GM18951 (cell line): ENCODE results near the gene MMRN2.

Experiments used
- POLR2A ChIP-seq: IDR thresholded peaks from 4 replicates; pipeline ENCODE4 v1.6.1; 2011; ENCODE audit warnings: mild to moderate bottlenecking; ENCODE audit not compliant: insufficient read length, insufficient read depth; ENCODE audit errors: extremely low read depth
- in situ Hi-C: fragments of 300-500 bp; cut with MboI; formaldehyde crosslinking; loops from one replicate; pipeline ENCODE4 v1.12.0; 2022; ENCODE audit warnings: low sequenced_read_pairs, mixed read lengths, inconsistent platforms; ENCODE audit not compliant: unreplicated experiment

MMRN2 gene

DNA sequence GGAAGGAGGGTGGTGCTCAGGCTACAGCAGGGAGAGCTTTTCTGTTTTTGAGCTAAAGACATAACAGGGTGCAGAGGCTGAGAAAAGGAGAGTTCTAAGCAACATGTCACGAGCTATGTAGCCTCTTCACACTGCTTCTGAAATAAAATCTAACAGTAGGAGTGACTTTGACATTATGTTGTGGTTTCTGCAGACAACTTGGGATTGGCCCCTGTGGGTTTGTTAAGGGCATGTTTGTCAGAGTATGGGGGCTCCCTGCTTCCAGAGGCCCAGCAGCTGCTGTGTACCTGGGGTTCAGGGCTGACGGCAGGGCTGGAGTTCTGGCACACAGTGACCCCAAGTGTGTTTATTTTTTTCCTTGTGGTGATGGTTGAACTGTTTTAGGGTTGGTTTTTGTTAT lies 24.7 kb downstream of the MMRN2 start:
- in situ Hi-C loops = no loop called here
- TF ChIP-seq POLR2A = no peak

DNA sequence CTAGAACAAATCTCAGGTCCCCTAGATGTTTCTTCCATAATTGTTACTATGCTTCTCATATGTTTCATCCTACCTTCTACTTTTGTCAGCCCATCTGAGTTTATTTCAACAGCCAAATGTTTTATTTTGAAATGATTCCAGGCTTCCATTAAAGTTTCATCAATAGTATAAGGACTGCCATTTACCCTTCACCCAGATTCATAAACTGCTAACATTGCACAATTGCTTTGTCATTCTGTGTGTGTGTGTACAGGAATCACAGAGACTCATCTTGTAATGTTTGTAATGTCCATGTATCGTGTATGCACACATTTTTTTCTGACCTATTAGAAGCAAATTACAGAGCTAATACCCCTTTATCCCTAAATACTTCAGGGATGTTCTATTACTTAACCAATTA lies 25.5 kb downstream of the MMRN2 start:
- no peak for TF ChIP-seq POLR2A
- in situ Hi-C loops = no loop called here

DNA sequence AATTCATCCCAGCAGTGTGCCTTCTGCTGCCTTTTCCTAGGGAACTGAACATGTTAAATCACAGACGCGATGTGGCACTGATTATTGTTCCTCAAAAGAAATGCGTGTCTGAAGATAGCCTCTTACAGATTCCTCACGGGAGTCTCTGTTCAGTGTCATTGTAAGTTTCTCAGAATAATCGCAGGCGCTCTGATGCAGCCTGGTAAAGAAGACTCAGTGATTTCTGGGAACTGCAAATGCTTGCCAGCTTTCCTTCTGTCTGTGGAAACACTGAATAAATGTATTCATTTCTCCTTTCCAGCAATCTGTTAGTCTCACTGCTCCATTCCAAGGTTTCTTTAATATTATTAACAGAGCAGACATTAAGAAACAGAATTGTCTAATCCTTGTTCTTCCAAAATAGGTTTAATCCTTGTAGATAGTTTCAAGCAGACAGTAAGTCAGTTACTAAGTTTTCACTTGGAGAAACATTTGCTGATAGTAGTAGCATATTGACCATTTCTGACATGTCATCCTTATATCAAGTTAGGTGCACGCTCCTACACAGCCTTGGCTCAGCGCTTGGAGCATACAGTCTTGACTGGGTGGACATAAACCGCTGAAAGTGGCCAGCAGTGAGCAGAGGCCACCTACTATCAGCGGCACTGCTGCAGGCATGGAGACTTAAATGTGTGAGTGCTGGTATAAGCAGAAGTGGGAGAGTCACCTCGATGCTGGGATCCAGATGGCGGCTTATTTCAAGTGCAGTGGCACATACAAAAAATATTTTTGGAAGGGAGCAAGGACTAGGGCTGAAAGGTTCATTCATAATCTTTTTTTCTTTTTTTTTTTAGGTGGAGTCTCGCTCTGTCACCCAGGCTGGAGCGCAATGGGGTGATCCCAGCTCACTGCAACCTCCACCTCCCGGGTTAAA lies 27.7 kb downstream of the MMRN2 start:
- TF ChIP-seq POLR2A = no peak
- in situ Hi-C loops = no loop called here

DNA sequence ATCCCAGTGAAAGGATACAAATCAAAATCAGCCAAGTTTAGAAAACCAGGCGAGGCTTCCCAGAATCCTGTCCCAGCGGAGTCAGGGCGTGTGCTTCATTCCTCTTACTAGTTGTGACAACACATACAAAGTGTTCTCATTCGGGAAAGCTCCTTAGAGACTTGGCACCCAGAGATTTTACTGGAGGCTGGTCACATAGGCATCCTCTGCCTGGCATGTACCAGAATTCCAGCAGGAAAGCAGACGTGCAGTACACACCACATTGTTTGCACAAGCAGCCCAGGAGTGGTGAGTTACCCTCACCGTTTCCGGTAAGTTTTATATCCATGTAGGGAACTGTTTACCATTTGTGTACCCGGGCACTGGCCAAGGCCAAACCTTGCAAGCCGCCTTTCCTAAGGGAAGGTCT lies 34.9 kb downstream of the MMRN2 start:
- TF ChIP-seq POLR2A = no peak
- in situ Hi-C loops = no loop called here

DNA sequence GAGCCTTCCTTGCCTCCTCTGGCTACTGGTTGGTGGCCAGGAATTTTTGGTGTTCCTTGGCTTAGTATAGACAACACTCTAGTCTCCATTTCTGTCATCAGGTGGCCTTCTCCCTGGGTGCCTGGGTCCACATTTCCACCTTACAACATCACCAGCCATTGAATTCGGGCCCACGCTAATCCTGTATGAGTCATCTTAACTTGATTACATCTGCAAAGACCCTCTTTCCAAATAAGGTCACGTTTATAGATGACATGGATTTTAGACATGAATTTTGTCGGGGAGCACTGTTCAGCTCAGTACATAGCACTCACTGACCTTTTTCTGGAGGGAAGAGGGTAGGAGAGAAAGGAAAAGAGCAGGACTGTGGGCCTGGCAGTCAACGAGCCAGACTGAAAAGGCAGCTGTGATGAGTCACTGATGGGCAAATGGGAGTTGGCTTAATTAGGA lies 39.4 kb downstream of the MMRN2 start:
- in situ Hi-C loops = no loop called here
- TF ChIP-seq POLR2A = no peak

DNA sequence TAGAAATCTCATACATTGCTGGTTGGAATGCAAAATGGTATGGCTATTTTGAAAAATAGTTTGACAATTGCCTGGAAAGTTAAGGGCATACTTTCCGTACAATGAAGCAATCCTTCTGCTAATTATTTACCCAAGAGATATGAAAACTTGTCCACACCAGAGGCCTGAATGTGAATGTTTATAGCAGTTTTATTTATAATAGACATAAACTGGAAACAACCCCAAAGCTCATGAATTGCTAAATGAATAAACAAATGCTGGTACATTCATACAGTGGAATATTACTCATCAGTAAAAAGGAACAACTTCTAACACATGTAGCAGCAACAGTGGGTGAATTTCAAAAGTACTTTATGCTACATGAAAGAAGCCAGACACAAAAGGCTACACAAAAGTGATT lies 42.7 kb downstream of the MMRN2 start:
- no peak for TF ChIP-seq POLR2A
- in situ Hi-C loops = no loop called here

DNA sequence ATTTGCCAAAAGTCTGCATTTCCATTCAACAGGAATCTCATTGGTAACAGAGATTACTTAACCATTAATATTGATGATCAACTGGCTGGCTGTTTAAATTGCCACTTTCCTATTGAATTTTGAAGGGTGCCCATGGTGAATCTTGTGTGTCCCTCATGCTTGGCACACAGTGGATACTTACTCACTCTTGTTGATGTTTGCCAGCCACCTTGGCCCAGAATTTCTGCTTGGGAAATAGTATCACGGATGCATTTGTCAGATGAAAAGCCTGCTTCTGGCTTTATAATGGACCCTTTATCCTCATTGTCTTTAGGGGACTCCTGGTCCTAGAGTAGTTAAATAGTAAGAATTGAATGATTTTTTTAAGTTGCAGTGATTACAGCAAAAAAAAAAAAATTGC lies 52.0 kb downstream of the MMRN2 start:
- TF ChIP-seq POLR2A = no peak
- in situ Hi-C loops = loop anchor here (10.0 kb wide), 1 partner anchor 201 kb away; no protein-coding TSS in a partner anchor

DNA sequence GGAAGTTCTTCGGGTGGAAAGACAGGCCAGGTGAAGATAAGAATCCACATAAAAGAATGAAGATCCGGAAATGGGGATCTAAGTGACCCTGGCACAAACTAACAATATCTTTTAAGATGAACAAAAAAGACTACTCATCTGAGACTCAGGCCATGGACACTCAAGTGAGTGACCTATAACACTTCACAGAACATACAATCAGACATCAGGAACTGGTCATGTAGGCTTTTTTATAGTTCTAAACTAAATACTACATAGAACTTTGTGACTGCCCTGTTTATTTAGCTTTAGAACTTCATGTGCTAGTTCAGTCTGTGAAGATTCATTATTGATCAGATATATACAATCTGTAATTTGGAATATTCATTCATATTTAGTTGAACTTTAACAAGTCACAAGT lies 52.8 kb downstream of the MMRN2 start:
- in situ Hi-C loops = loop anchor here (10.0 kb wide), 1 partner anchor 200 kb away; no protein-coding TSS in a partner anchor
- TF ChIP-seq POLR2A = no peak

DNA sequence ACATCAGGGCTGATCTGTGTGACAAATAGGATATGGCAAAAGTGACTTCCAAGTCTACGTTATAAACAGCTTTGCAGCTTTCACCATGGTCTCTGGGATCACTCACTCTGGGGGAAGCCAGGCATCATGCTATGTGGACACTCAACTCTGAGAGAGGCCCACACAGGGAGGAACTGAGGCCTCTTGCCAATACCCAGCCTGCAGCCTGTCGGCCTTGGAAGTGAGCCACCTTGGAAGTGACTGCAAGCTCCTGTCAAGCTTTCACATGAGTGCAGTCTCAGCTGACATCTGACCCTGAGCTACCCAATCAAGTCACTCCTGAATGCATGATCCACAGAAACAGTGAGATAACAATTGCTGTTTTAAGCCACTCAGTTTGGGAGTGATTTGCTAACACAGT lies 56.5 kb downstream of the MMRN2 start:
- in situ Hi-C loops = loop anchor here (10.0 kb wide), 1 partner anchor 196 kb away; no protein-coding TSS in a partner anchor

DNA sequence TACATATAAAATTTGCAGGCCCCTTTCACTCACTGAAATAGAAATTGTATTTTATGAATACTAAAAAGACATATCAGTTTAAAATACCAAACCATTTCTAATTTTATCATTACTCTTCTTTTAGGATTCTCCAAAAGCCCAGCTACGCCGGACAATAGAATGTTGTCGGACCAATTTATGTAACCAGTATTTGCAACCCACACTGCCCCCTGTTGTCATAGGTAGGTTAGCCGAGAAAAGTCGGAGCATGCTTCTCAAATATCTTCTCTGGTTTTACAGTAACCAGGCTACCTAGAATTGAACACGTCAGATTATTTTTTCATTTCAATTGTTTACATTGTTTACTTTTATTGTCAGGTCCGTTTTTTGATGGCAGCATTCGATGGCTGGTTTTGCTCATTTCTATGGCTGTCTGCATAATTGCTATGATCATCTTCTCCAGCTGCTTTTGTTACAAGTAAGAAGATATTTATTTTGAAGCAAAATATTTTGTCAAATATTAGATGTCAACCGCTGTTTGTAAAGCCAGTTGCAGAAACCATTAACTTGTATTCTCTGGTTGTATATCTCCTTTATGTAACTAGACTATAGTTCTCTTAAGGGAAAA lies 57.6 kb downstream of the MMRN2 start:
- no peak for TF ChIP-seq POLR2A
- in situ Hi-C loops = loop anchor here (10.0 kb wide), 1 partner anchor 195 kb away; no protein-coding TSS in a partner anchor

More for the DNA sequence above, 56.5 kb downstream of the MMRN2 start:
- no peak for TF ChIP-seq POLR2A

DNA sequence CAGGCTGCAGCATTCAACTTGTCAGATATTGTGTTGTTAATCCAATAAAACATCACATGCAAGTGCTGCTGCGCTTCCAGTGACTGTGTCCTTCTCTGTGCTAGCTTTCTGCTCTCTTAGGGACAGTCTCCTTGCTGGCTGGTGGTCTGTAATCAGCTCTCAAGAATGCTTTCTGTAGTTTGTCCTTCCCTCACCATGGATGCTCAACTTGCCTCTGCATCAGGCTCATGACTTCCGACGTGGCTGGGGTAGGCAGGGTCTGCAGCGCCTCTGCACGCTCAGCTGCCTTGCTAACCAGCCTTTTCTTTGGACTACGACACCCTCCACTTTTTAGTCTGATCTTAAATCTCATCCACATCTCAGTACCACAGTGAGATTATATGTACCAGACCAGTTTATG lies 58.3 kb downstream of the MMRN2 start:
- TF ChIP-seq POLR2A = no peak
- in situ Hi-C loops = no loop called here

DNA sequence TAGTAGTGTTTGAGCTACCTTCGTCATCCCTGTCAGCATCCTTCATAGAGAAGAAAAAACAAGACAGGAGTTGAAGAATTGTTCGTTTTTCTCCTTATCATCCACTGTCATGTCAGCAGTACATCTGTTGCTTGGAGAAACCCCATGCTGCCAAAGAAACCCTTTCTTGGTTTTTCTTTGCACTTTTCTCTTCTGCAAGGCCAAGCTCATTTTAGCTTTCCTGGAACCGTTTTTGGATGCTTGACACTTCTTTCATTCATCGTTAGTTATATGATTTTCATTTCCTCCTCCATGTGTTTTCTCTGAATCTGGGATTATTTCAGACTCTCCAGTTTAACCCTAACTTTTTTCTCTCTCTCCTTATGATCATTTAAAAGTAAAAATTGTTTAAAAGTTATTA lies 58.9 kb downstream of the MMRN2 start:
- in situ Hi-C loops = no loop called here

DNA sequence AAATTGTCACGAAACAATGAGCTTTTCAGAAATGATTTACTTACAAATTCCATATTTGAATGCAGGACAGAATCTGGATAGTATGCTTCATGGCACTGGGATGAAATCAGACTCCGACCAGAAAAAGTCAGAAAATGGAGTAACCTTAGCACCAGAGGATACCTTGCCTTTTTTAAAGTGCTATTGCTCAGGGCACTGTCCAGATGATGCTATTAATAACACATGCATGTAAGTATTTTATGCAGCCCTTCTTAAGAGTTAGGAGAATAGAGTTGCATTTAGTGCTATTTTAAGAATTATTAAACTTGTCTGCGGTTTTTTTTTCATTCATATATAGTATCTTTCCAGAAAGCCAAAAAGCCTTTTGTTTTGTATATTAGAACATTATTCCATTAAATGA lies 67.4 kb downstream of the MMRN2 start:
- no peak for TF ChIP-seq POLR2A
- in situ Hi-C loops = no loop called here

More for the DNA sequence above, 58.9 kb downstream of the MMRN2 start:
- no peak for TF ChIP-seq POLR2A

DNA sequence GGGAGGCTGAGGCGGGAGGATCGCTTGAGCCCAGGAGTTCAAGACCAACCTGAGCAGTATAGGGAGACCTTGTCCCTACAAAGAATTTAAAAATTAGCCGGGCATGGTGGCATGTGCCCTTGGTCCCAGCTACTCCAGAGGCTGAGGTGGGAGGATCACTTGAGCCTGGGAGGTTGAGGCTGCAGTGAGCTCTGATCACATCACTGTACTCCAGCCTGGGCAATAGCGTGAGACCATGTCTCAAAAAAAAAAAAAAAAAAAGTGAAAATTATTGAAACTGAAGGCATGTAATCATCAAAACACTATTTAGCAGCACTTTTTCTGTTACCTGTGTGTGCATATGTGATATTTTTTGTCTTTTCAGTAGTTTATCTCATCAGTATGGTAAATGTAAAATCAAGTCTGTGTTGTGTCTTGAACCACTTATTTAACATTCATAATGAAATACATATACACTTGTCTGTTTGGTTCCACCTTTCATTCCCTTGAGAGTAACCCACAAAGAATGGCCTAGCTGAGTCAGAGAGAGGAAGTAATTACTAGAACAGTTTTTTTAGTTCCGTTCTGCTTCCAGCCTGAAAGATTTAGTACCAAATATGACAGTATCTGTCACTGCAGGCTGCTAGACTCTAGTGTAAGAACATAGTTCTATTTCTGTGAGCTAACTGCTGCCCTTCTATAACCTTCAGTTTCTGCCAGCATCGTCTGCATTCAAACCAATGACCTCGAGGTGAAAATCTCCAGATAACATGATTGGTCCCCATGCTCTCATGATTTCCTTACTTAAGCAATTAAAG lies 68.6 kb downstream of the MMRN2 start:
- in situ Hi-C loops = no loop called here
- TF ChIP-seq POLR2A = no peak
